DND-41 (cell line): ENCODE results near the gene MANSC4.

ENCODE experiments used
- ATAC-seq: fragments of 200-7000 bp; cut with Tn5 transposase; 3 replicates; pipeline ENCODE4 v1.9.1; 2021; ENCODE audit warnings: low read depth; ENCODE audit not compliant: insufficient read depth
- DNase-seq: peaks from one replicate; pipeline ENCODE4 v3.0.0-alpha.2; 2020
- H2AFZ ChIP-seq: 2 replicates; pipeline ENCODE4 v1.6.0; 2012; ENCODE audit warnings: low read depth, low read length
- H3K27ac ChIP-seq: 2 replicates; pipeline ENCODE4 v1.5.1; 2012; ENCODE audit warnings: low read length, inconsistent platforms
- H3K27me3 ChIP-seq: fragments of 200-600 bp; sonication (generic); 2 replicates; pipeline ENCODE4 v1.6.0; 2012; ENCODE audit warnings: low read length, mild to moderate bottlenecking, inconsistent platforms; ENCODE audit not compliant: insufficient read depth, poor library complexity
- H3K36me3 ChIP-seq: 2 replicates; pipeline ENCODE4 v1.5.1; 2012; ENCODE audit warnings: low read length, inconsistent platforms; ENCODE audit not compliant: insufficient read depth
- H3K4me1 ChIP-seq: 2 replicates; pipeline ENCODE4 v1.5.1; 2012; ENCODE audit warnings: mild to moderate bottlenecking, low read length; ENCODE audit not compliant: insufficient read depth
- H3K4me2 ChIP-seq: 2 replicates; pipeline ENCODE4 v1.6.0; 2012; ENCODE audit warnings: mild to moderate bottlenecking, moderate library complexity, low read length, inconsistent platforms; ENCODE audit not compliant: insufficient read depth
- H3K4me3 ChIP-seq, 2 experiments: fragments of 200-600 bp in 1 of 2; shearing (Covaris generic) in 1 of 2; 2 replicates each; pipeline ENCODE4 v1.5.1; 2012 to 2016; ENCODE audit warnings: inconsistent platforms in 2 of 2, low read length in 2 of 2, mild to moderate bottlenecking in 2 of 2, low read depth in 1 of 2, moderate library complexity in 1 of 2
- H3K79me2 ChIP-seq: 2 replicates; pipeline ENCODE4 v1.6.0; 2012; ENCODE audit warnings: low read length, inconsistent platforms; ENCODE audit not compliant: insufficient read depth
- H3K9ac ChIP-seq: 2 replicates; pipeline ENCODE4 v1.6.0; 2012; ENCODE audit warnings: low read depth, mild to moderate bottlenecking, inconsistent platforms, low read length, moderate library complexity
- H3K9me3 ChIP-seq: 2 replicates; pipeline ENCODE4 v1.5.1; 2012; ENCODE audit warnings: low read length, moderate library complexity, mild to moderate bottlenecking, inconsistent platforms; ENCODE audit not compliant: insufficient read depth, severe bottlenecking
- H4K20me1 ChIP-seq: 2 replicates; pipeline ENCODE4 v1.6.0; 2012; ENCODE audit warnings: low read length; ENCODE audit not compliant: insufficient read depth
- CTCF ChIP-seq: IDR thresholded peaks from 2 replicates; pipeline ENCODE4 v1.5.1; 2012; ENCODE audit warnings: borderline replicate concordance, low read length, moderate library complexity, mild to moderate bottlenecking; ENCODE audit not compliant: poor library complexity, severe bottlenecking; ENCODE audit errors: extremely low read depth
- EZH2 ChIP-seq: IDR thresholded peaks from 3 replicates; pipeline ENCODE4 v1.6.1; 2012; ENCODE audit warnings: borderline replicate concordance, low read depth, mild to moderate bottlenecking, moderate library complexity, low read length, inconsistent platforms; ENCODE audit not compliant: severe bottlenecking

MANSC4 gene

DNA sequence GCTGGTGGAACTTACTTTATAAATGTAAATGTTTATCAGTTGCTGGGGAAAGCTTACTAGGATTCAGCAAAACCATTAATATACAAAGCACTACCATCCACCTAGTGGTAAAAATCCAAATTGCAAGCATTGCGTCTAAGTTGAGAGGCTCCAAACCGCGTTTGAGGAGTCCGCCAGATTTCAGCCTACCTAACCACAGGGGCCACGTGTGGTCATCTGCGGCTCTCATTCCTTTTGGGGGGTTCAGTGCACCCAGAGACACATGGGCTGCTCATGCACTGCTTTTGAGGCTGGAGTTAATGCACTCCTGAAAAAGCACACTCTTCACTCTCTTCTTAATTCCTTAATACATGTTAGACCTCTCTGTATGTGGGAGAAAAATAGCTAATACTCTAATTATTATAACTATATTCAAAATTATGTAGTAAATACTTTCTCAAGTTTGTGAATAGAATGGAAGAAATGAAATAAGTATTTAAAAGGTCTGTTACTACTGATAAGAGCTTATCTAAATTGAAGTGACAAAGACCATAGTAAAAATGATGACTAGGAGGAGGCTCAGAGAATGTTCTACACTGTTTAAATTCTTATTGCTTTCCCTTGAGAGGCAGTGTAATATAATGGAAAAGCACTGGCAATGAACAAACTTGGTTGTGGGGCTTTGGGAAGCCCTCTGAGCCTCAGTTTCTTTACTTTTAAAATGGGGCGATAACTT, 41.4 kb upstream of the MANSC4 start:
- TF ChIP-seq EZH2 (no peak), CTCF (peak; percentile 78)
- Histone ChIP-seq H3K9me3 (no peaks in the 10 kb centered on the region), H3K79me2 (no peaks in the 10 kb centered on the region), H3K4me3 (no peak overlapping the region), H3K4me1 (no peaks in the 10 kb centered on the region), H3K27me3 (no peaks in the 10 kb centered on the region), H2AFZ (no peak overlapping the region), H3K9ac (no peak overlapping the region), H4K20me1 (no peaks in the 10 kb centered on the region), H3K4me2 (no peak overlapping the region), H3K27ac (no peak overlapping the region), H3K36me3 (no peaks in the 10 kb centered on the region)
- ATAC-seq (peak; percentile 74), DNase-seq (peak; percentile 24)

- DNase-seq, result no peak
- Histone ChIP-seq H3K27me3 (no peaks in the 10 kb centered on the region), H3K4me1 (no peaks in the 10 kb centered on the region), H2AFZ (no peak overlapping the region), H3K27ac (no peak overlapping the region), H3K9ac (no peak overlapping the region), H3K36me3 (no peaks in the 10 kb centered on the region), H3K9me3 (no peaks in the 10 kb centered on the region), H3K79me2 (no peaks in the 10 kb centered on the region), H4K20me1 (no peaks in the 10 kb centered on the region), H3K4me2 (no peak overlapping the region), H3K4me3 (no peak overlapping the region)
- no peak for ATAC-seq
- TF ChIP-seq EZH2 (no peak), CTCF (no peak)
Measured at GRCh38 chr12:27820564-27820963, 40.5 kb upstream of the MANSC4 start.

DNA sequence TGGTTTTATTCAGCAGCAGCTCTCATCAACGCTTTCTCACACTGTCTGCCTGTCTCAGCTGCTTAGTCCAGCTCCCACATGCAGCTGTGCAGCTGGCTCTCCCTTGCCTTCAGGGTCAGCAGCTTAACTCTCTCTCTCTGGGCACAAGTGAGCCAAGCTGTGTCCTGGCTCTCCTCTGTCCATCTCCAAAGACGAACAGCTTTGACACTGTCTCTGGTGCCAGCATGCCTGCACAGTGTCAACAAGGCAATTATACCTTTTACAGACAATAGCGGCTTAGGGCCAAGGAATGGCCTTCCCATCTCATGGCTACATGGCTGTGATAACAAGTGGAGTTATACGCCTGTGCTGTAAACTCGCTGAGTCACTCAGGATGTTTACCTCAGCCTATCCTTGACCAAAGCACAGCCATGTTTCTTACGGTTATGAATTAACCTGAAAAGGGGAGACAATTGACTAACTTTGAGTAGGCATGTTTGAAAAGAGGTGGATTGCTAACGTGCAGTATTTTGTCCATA, 38.4 kb upstream of the MANSC4 start:
- no peaks in the 10 kb centered on the region for H3K27me3 ChIP-seq
- H3K9ac ChIP-seq, result no peak overlapping the region
- no peak for ATAC-seq
- no peak overlapping the region for H3K4me2 ChIP-seq
- H3K79me2 ChIP-seq, result no peaks in the 10 kb centered on the region
- H3K36me3 ChIP-seq, result no peaks in the 10 kb centered on the region
- H3K9me3 ChIP-seq, result no peaks in the 10 kb centered on the region
- H3K4me1 ChIP-seq, result peaks cover 5% of the 10 kb centered on the region; the same call in 1 of the 2 replicates
- TF ChIP-seq CTCF, result no peak
- TF ChIP-seq EZH2, result no peak
- H4K20me1 ChIP-seq, result no peaks in the 10 kb centered on the region
- H3K27ac ChIP-seq, result no peak overlapping the region
- no peak overlapping the region for H2AFZ ChIP-seq
- DNase-seq, result no peak
- H3K4me3 ChIP-seq, result no peak overlapping the region
